SK-N-MC (cell line): ENCODE measurements around the gene SLC6A1.

Experiments used
- EZH2 ChIP-seq: fragments of 200-600 bp; sonication (generic); IDR thresholded peaks from one replicate; pipeline ENCODE4 v1.6.1; 2017; ENCODE audit warnings: antibody characterized with exemption
- POLR2AphosphoS5 ChIP-seq: IDR thresholded peaks from 2 replicates; pipeline ENCODE4 v1.6.1; 2012; ENCODE audit warnings: mild to moderate bottlenecking, low read depth, low read length, borderline replicate concordance

- no peak for TF ChIP-seq EZH2
- TF ChIP-seq POLR2AphosphoS5: no peak
These were observed 9.2 kb upstream of the SLC6A1 start for GRCh38 chr3:10983219-10983916.
